ENCODE results near the gene POMT2. TPM values are rescaled to one million over a fixed set of nuclear protein-coding genes. Genes with fewer than 3 reads are reported as not detected.

POMT2 gene
- total RNA-seq, 1 experiment from 2014 or later: 30.4 TPM

DNA sequence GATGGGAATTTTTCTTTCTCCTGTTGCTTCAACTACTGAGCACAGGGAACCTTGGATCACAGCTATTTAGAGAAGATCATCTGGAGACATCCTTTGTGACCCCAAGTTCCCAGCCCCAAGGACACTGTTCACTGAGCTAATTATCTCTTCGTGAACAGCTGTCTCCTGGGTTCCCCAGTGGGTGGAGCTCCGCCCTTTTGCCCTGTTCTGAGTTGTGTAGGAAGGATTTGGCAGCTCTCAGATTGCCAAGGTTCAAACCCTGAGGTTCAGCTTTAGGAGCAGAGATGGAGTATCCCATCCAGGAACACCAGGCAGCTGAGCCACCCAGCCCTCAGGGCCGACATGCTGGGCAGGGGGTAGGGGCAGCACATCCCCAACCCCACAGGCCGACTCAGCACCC, 81.7 kb downstream of the POMT2 start:
- H3K36me3 Mint-ChIP-seq (ENCODE audit: insufficient read depth, unreplicated experiment): no peaks in the 10 kb centered on the region
- no peaks in the 10 kb centered on the region for H3K9me3 Mint-ChIP-seq (ENCODE audit: unreplicated experiment)
- no TSS peak for BruUV-seq (replicated peaks)
- ChIA-PET CTCF (no interaction called here), POLR2A (no interaction called here)
- H3K4me1 Mint-ChIP-seq (ENCODE audit: low read depth, unreplicated experiment): no peaks in the 10 kb centered on the region
- Histone ChIP-seq H3K27me3 (replicated peaks; ENCODE audit: control insufficient read depth, insufficient read depth, low read length) (no peaks in the 10 kb centered on the region), H3K4me1 (no peaks in the 10 kb centered on the region), H3K4me3 (ENCODE audit: low read depth, low read length) (no peak overlapping the region), H3K36me3 (ENCODE audit: control insufficient read depth, insufficient read depth, low read length) (no peaks in the 10 kb centered on the region), H3K9me3 (no peaks in the 10 kb centered on the region)
- intact Hi-C loops (cut with micrococcal nuclease; ENCODE audit: unreplicated experiment): no loop called here
- DNase-seq: no peak
- TF ChIP-seq, protein P1, sequence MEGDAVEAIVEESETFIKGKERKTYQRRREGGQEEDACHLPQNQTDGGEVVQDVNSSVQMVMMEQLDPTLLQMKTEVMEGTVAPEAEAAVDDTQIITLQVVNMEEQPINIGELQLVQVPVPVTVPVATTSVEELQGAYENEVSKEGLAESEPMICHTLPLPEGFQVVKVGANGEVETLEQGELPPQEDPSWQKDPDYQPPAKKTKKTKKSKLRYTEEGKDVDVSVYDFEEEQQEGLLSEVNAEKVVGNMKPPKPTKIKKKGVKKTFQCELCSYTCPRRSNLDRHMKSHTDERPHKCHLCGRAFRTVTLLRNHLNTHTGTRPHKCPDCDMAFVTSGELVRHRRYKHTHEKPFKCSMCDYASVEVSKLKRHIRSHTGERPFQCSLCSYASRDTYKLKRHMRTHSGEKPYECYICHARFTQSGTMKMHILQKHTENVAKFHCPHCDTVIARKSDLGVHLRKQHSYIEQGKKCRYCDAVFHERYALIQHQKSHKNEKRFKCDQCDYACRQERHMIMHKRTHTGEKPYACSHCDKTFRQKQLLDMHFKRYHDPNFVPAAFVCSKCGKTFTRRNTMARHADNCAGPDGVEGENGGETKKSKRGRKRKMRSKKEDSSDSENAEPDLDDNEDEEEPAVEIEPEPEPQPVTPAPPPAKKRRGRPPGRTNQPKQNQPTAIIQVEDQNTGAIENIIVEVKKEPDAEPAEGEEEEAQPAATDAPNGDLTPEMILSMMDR (IDR thresholded peaks at IDR 0.05; ENCODE audit: insufficient read depth in 1 of 2, low read depth in 1 of 2, low read length in 1 of 2, severe bottlenecking in 1 of 2, unreplicated experiment in 1 of 2): no peak
- no peak overlapping the region for H3K4me3 Mint-ChIP-seq (ENCODE audit: unreplicated experiment)
- peaks cover 3% of the 10 kb centered on the region for H3K27me3 Mint-ChIP-seq (ENCODE audit: insufficient read depth, unreplicated experiment)
- no peak overlapping the region for H3K27ac Mint-ChIP-seq (ENCODE audit: unreplicated experiment)

DNA sequence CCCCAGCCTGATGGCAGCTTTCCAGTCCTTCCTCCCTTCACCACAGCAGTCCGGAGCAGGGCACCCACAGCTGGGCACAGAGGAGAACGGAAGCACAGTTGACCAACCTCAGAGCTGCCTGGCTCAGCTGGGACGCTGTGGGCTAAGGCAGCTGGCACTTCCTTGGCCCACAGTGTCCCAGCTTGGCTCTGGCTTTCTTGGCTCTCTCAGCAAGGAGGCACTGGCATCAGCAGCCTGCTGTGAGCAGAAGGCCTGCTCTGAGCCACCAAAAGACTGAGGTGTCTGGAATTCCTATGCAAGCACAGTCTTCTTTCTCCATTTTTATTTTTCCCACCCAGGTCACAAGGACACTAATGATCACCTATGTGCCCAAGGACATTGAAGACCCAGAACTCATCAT, 82.3 kb downstream of the POMT2 start:
- no TSS peak for BruUV-seq (replicated peaks)
- H3K4me1 ChIP-seq: no peaks in the 10 kb centered on the region
- no peaks in the 10 kb centered on the region for H3K36me3 Mint-ChIP-seq (ENCODE audit: insufficient read depth, unreplicated experiment)
- H3K9me3 ChIP-seq: no peaks in the 10 kb centered on the region
- no peak overlapping the region for H3K4me3 ChIP-seq (ENCODE audit: low read depth, low read length)
- H3K27me3 ChIP-seq (replicated peaks; ENCODE audit: control insufficient read depth, insufficient read depth, low read length): no peaks in the 10 kb centered on the region
- no peaks in the 10 kb centered on the region for H3K4me1 Mint-ChIP-seq (ENCODE audit: low read depth, unreplicated experiment)
- no peaks in the 10 kb centered on the region for H3K36me3 ChIP-seq (ENCODE audit: control insufficient read depth, insufficient read depth, low read length)
- no peak overlapping the region for H3K27ac Mint-ChIP-seq (ENCODE audit: unreplicated experiment)
- intact Hi-C loops (cut with micrococcal nuclease; ENCODE audit: unreplicated experiment): no loop called here
- DNase-seq: no peak
- POLR2A ChIA-PET: no interaction called here
- TF ChIP-seq, protein P1 (IDR thresholded peaks at IDR 0.05; ENCODE audit: insufficient read depth in 1 of 2, low read depth in 1 of 2, low read length in 1 of 2, severe bottlenecking in 1 of 2, unreplicated experiment in 1 of 2): no peak
- CTCF ChIA-PET: no interaction called here
- no peaks in the 10 kb centered on the region for H3K9me3 Mint-ChIP-seq (ENCODE audit: unreplicated experiment)
- H3K4me3 Mint-ChIP-seq (ENCODE audit: unreplicated experiment): no peak overlapping the region
- H3K27me3 Mint-ChIP-seq (ENCODE audit: insufficient read depth, unreplicated experiment): peaks cover 3% of the 10 kb centered on the region

DNA sequence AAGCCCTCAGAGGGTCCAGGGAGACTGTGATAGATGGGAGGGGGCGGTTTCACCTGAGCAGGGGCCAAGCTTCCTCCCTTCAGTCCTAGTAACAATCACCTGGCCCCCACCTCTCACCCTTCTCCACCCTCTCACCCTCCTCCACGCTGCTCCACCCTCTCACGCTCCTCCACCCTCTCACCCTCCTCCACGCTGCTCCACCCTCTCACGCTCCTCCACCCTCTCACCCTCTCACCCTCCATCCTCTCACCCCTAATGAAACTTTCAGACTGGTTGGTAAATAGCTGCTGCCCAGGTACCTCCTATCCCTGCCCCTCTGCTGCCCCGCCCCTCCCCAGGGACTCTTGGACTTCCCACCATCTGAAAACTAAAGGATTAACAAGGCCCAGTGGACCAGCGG, 83.9 kb downstream of the POMT2 start:
- TF ChIP-seq, protein P1 (IDR thresholded peaks at IDR 0.05; ENCODE audit: insufficient read depth in 1 of 2, low read depth in 1 of 2, low read length in 1 of 2, severe bottlenecking in 1 of 2, unreplicated experiment in 1 of 2): no peak
- intact Hi-C loops (cut with micrococcal nuclease; ENCODE audit: unreplicated experiment): no loop called here
- Histone ChIP-seq H3K9me3 (no peaks in the 10 kb centered on the region), H3K4me1 (no peaks in the 10 kb centered on the region), H3K27me3 (replicated peaks; ENCODE audit: control insufficient read depth, insufficient read depth, low read length) (no peaks in the 10 kb centered on the region), H3K36me3 (ENCODE audit: control insufficient read depth, insufficient read depth, low read length) (no peaks in the 10 kb centered on the region), H3K4me3 (ENCODE audit: low read depth, low read length) (no peak overlapping the region)
- H3K4me1 Mint-ChIP-seq (ENCODE audit: low read depth, unreplicated experiment): no peaks in the 10 kb centered on the region
- ChIA-PET POLR2A (no interaction called here), CTCF (no interaction called here)
- H3K36me3 Mint-ChIP-seq (ENCODE audit: insufficient read depth, unreplicated experiment): no peaks in the 10 kb centered on the region
- no peaks in the 10 kb centered on the region for H3K27me3 Mint-ChIP-seq (ENCODE audit: insufficient read depth, unreplicated experiment)
- no peaks in the 10 kb centered on the region for H3K9me3 Mint-ChIP-seq (ENCODE audit: unreplicated experiment)
- H3K27ac Mint-ChIP-seq (ENCODE audit: unreplicated experiment): no peak overlapping the region
- H3K4me3 Mint-ChIP-seq (ENCODE audit: unreplicated experiment): no peak overlapping the region
- DNase-seq: no peak
- BruUV-seq (replicated peaks): no TSS peak
